SU-DHL-6 (cell line): Measurements from ENCODE around the gene POLK.

Experiments used
- H2AFZ ChIP-seq: fragments of 200-600 bp; sonication (generic); 2 replicates; pipeline ENCODE4 v1.6.1; 2014; ENCODE audit warnings: low read depth, mild to moderate bottlenecking, moderate library complexity, mixed read lengths, antibody characterized with exemption, low read length; ENCODE audit not compliant: severe bottlenecking
- H3F3A ChIP-seq: fragments of 200-600 bp; shearing (Covaris generic); 2 replicates; pipeline ENCODE4 v1.6.0; 2016; ENCODE audit warnings: antibody characterized with exemption, mild to moderate bottlenecking; ENCODE audit not compliant: insufficient read depth
- H3K27ac ChIP-seq: fragments of 200-600 bp; sonication (generic); 2 replicates; pipeline ENCODE4 v1.5.1; 2016; ENCODE audit warnings: low read depth, mild to moderate bottlenecking, low read length, moderate library complexity, mixed read lengths
- H3K27me3 ChIP-seq: fragments of 200-600 bp; sonication (generic), shearing (Covaris generic); 2 replicates; pipeline ENCODE4 v1.6.0; 2014; ENCODE audit warnings: mild to moderate bottlenecking, low read length
- H3K36me3 ChIP-seq: fragments of 200-600 bp; sonication (generic); 2 replicates; pipeline ENCODE4 v1.6.1; 2014; ENCODE audit warnings: mild to moderate bottlenecking, low read length, mixed read lengths
- H3K4me2 ChIP-seq: fragments of 300-600, 200-600 bp; shearing (Covaris generic), sonication (generic); 2 replicates; pipeline ENCODE4 v1.6.0; 2014; ENCODE audit warnings: low read length, low read depth, mild to moderate bottlenecking; ENCODE audit not compliant: poor library complexity, severe bottlenecking
- H3K4me3 ChIP-seq: fragments of 200-600 bp; sonication (generic); 2 replicates; pipeline ENCODE4 v1.5.1; 2014; ENCODE audit warnings: antibody characterized with exemption, low read length, mild to moderate bottlenecking, mixed read lengths; ENCODE audit not compliant: insufficient read depth, poor library complexity, severe bottlenecking
- H3K79me2 ChIP-seq: fragments of 200-600 bp; sonication (generic); 2 replicates; pipeline ENCODE4 v1.6.1; 2014; ENCODE audit warnings: mild to moderate bottlenecking, low read length, moderate library complexity; ENCODE audit not compliant: insufficient read depth
- H3K9ac ChIP-seq: fragments of 200-600 bp; sonication (generic); 2 replicates; pipeline ENCODE4 v1.7.0; 2014; ENCODE audit warnings: mild to moderate bottlenecking, low read length
- H3K9me2 ChIP-seq: fragments of 200-600 bp; sonication (generic); replicated peaks from 2 replicates; pipeline ENCODE4 v1.6.1; 2014; ENCODE audit warnings: low read length; ENCODE audit not compliant: insufficient read depth
- H3K9me3 ChIP-seq: fragments of 200-600 bp; sonication (generic); 2 replicates; pipeline ENCODE4 v1.6.1; 2014; ENCODE audit warnings: low read length, mixed read lengths; ENCODE audit not compliant: insufficient read depth
- H4K20me1 ChIP-seq: fragments of 200-600 bp; sonication (generic); 2 replicates; pipeline ENCODE4 v1.6.1; 2014; ENCODE audit warnings: low read depth, mild to moderate bottlenecking, antibody characterized with exemption, low read length, moderate library complexity, mixed read lengths
- EZH2phosphoT487 ChIP-seq: fragments of 200-600 bp; sonication (generic), shearing (Covaris generic); conservative IDR thresholded peaks from 2 replicates; pipeline ENCODE4 v1.6.1; 2018; ENCODE audit warnings: mild to moderate bottlenecking, antibody characterized with exemption, low read length, moderate library complexity, mixed read lengths
- TF ChIP-seq, protein P1 (sequence below): fragments of 200-600 bp; sonication (generic); IDR thresholded peaks from one replicate; pipeline ENCODE4 v1.5.1; 2017; ENCODE audit warnings: antibody characterized with exemption, mild to moderate bottlenecking, low read length, moderate library complexity; ENCODE audit not compliant: insufficient read depth, poor library complexity, severe bottlenecking

POLK gene

DNA sequence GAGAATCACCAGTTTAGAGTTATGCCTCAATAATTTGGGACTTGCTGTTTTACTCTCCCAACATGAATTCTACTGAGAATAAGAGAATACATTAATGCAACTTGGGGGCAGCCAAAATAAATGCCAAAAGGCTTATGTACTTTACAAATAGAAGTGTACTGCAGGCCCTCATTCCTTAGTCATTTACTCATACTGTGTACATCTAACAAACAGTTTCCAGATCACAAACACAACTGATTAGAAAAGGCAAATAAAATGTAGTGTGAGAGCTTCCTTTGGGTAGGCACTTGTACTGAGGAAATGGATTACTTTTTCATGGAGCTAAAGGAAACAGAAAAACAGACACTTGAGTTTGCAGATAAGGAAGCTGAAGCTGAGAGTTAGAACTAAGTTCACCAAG, 112.2 kb downstream of the POLK start:
- H3K27ac ChIP-seq, result no peak overlapping the region
- H3K36me3 ChIP-seq, result no peaks in the 10 kb centered on the region
- H3K9me2 ChIP-seq, result no peaks in the 10 kb centered on the region
- no peaks in the 10 kb centered on the region for H3K79me2 ChIP-seq
- H3K27me3 ChIP-seq, result no peaks in the 10 kb centered on the region
- H3K4me2 ChIP-seq, result no peak overlapping the region
- TF ChIP-seq EZH2phosphoT487, result no peak
- TF ChIP-seq, protein P1, sequence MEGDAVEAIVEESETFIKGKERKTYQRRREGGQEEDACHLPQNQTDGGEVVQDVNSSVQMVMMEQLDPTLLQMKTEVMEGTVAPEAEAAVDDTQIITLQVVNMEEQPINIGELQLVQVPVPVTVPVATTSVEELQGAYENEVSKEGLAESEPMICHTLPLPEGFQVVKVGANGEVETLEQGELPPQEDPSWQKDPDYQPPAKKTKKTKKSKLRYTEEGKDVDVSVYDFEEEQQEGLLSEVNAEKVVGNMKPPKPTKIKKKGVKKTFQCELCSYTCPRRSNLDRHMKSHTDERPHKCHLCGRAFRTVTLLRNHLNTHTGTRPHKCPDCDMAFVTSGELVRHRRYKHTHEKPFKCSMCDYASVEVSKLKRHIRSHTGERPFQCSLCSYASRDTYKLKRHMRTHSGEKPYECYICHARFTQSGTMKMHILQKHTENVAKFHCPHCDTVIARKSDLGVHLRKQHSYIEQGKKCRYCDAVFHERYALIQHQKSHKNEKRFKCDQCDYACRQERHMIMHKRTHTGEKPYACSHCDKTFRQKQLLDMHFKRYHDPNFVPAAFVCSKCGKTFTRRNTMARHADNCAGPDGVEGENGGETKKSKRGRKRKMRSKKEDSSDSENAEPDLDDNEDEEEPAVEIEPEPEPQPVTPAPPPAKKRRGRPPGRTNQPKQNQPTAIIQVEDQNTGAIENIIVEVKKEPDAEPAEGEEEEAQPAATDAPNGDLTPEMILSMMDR, result no peak
- H4K20me1 ChIP-seq, result no peaks in the 10 kb centered on the region
- no peaks in the 10 kb centered on the region for H3F3A ChIP-seq
- no peaks in the 10 kb centered on the region for H3K9me3 ChIP-seq
- H2AFZ ChIP-seq, result no peak overlapping the region
- H3K9ac ChIP-seq, result no peak overlapping the region
- no peak overlapping the region for H3K4me3 ChIP-seq

DNA sequence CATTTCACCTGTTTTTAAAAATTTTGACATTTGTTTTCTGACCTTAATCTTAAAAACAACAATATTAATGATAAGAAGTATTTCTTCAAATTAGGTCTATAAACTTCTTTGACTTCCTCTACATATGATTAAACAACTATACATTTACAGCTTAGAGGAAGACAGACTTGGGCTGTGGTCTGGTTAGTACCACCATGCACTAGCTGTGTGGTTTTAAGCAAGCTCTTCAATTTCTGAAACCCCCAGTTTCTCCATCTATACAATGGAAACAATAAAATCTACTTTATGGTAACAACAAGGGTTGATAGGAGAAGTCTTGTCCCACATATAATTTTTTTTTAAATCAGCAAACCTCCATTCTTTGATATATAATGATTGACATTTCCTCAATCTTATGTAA, 115.3 kb downstream of the POLK start:
- H3K27ac ChIP-seq, result no peak overlapping the region
- no peaks in the 10 kb centered on the region for H3K9me3 ChIP-seq
- no peak overlapping the region for H3K4me3 ChIP-seq
- no peaks in the 10 kb centered on the region for H3K27me3 ChIP-seq
- H3F3A ChIP-seq, result no peaks in the 10 kb centered on the region
- no peak overlapping the region for H3K4me2 ChIP-seq
- H3K9ac ChIP-seq, result no peak overlapping the region
- no peaks in the 10 kb centered on the region for H3K79me2 ChIP-seq
- no peak overlapping the region for H2AFZ ChIP-seq
- no peaks in the 10 kb centered on the region for H4K20me1 ChIP-seq
- H3K9me2 ChIP-seq, result no peaks in the 10 kb centered on the region
- no peaks in the 10 kb centered on the region for H3K36me3 ChIP-seq
- TF ChIP-seq EZH2phosphoT487, result no peak
- TF ChIP-seq, protein P1, result no peak

DNA sequence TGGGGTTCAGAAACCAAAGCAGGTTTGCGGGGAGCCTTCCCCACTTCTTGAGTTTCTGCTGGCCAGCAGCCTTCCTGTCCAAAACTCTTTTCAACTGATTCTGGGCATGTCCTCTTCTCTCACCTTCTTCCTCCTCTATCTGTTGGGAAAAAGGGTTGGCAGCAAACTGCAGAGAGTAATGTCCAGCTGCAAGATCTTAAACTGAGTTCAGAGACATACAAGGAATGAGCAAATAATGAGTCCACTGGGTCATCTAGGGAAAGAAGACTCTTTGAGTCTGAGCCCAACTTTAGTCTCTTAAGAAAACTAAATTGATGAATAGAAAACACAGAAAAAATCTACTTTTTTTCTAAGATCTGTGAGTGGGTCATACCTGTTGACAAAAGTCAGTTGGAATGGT, 116.1 kb downstream of the POLK start:
- Histone ChIP-seq H3K27ac (no peak overlapping the region), H3K9me2 (no peaks in the 10 kb centered on the region), H3K36me3 (no peaks in the 10 kb centered on the region), H3F3A (no peaks in the 10 kb centered on the region), H3K9me3 (no peaks in the 10 kb centered on the region), H3K79me2 (no peaks in the 10 kb centered on the region), H3K4me3 (no peak overlapping the region), H2AFZ (no peak overlapping the region), H3K27me3 (no peaks in the 10 kb centered on the region), H3K9ac (no peak overlapping the region), H3K4me2 (no peak overlapping the region), H4K20me1 (no peaks in the 10 kb centered on the region)
- TF ChIP-seq EZH2phosphoT487, result no peak
- TF ChIP-seq, protein P1, result no peak

- Histone ChIP-seq H3K27me3 (no peaks in the 10 kb centered on the region), H3K9me3 (no peaks in the 10 kb centered on the region), H3K27ac (no peak overlapping the region), H3K4me3 (no peak overlapping the region), H2AFZ (no peak overlapping the region), H3K36me3 (no peaks in the 10 kb centered on the region), H3K9me2 (no peaks in the 10 kb centered on the region), H3K79me2 (no peaks in the 10 kb centered on the region), H3K4me2 (no peak overlapping the region), H3F3A (no peaks in the 10 kb centered on the region), H4K20me1 (no peaks in the 10 kb centered on the region), H3K9ac (no peak overlapping the region)
- TF ChIP-seq, protein P1, result no peak
- TF ChIP-seq EZH2phosphoT487, result no peak
These were observed 119.2 kb downstream of the POLK start for GRCh38 chr5:75630875-75631274.
